Neuronal stem cell (in vitro differentiated cells): Measurements from ENCODE around the gene YWHAG.

Experiments used
- DNase-seq: peaks from one replicate; pipeline ENCODE4 v3.0.0-alpha.2; 2013; ENCODE audit warnings: low spot score
- H2AFZ ChIP-seq: one replicate; pipeline ENCODE4 v1.6.1; 2013; ENCODE audit warnings: mild to moderate bottlenecking, low read length, inconsistent platforms
- H2AK5ac ChIP-seq: 2 replicates; pipeline ENCODE4 v1.6.1; 2013; ENCODE audit warnings: low read depth, mild to moderate bottlenecking, inconsistent platforms, low read length, moderate library complexity, mixed read lengths
- H2BK120ac ChIP-seq: 2 replicates; pipeline ENCODE4 v1.6.1; 2013; ENCODE audit warnings: low read depth, mild to moderate bottlenecking, inconsistent platforms, low read length, moderate library complexity, mixed read lengths
- H2BK12ac ChIP-seq: one replicate; pipeline ENCODE4 v1.6.1; 2013; ENCODE audit warnings: low read length, inconsistent platforms
- H2BK15ac ChIP-seq: 2 replicates; pipeline ENCODE4 v1.6.1; 2013; ENCODE audit warnings: mild to moderate bottlenecking, low read length, inconsistent platforms, mixed read lengths
- H2BK5ac ChIP-seq: one replicate; pipeline ENCODE4 v1.6.1; 2013; ENCODE audit warnings: inconsistent platforms, mild to moderate bottlenecking, low read length, moderate library complexity
- H3K14ac ChIP-seq: one replicate; pipeline ENCODE4 v1.6.1; 2013; ENCODE audit warnings: low read length, inconsistent platforms
- H3K18ac ChIP-seq: 2 replicates; pipeline ENCODE4 v1.6.1; 2013; ENCODE audit warnings: low read length, inconsistent platforms
- H3K23ac ChIP-seq: 2 replicates; pipeline ENCODE4 v1.6.1; 2013; ENCODE audit warnings: low read depth, mild to moderate bottlenecking, mixed read lengths, low read length, inconsistent platforms; ENCODE audit not compliant: poor library complexity
- H3K27ac ChIP-seq: replicated peaks from 3 replicates; pipeline ENCODE4 v1.5.1; 2013; ENCODE audit warnings: low read length, inconsistent platforms
- H3K27me3 ChIP-seq, 3 experiments: 2 replicates each; pipeline ENCODE4 v1.6.1; 2013; ENCODE audit warnings: low read length in 3 of 3, mild to moderate bottlenecking in 2 of 3, inconsistent platforms in 1 of 3, low read depth in 1 of 3, mixed read lengths in 1 of 3, moderate library complexity in 1 of 3; ENCODE audit not compliant: control insufficient read depth in 3 of 3, insufficient read depth in 3 of 3
- H3K36me3 ChIP-seq, 2 donors: replicated peaks in 1 of 2; 2 replicates each; pipeline ENCODE4 v1.6.1; 2013; ENCODE audit warnings: low read length in 2 of 2; ENCODE audit not compliant: control insufficient read depth in 2 of 2, insufficient read depth in 2 of 2
- H3K4ac ChIP-seq: 2 replicates; pipeline ENCODE4 v1.6.1; 2013; ENCODE audit warnings: inconsistent platforms, mild to moderate bottlenecking, low read length, moderate library complexity
- H3K4me1 ChIP-seq, 2 donors: 1 replicate in 1 of 2; 2 replicates in 1 of 2; pipeline ENCODE4 v1.6.1; 2013; ENCODE audit warnings: low read length in 2 of 2, low read depth in 1 of 2; ENCODE audit not compliant: control insufficient read depth in 2 of 2, insufficient read depth in 1 of 2
- H3K4me2 ChIP-seq: one replicate; pipeline ENCODE4 v1.6.1; 2013; ENCODE audit warnings: mild to moderate bottlenecking, low read length, inconsistent platforms; ENCODE audit not compliant: insufficient read depth, poor library complexity, severe bottlenecking
- H3K4me3 ChIP-seq, 2 donors: 2 replicates each; pipeline ENCODE4 v1.5.1; 2013; ENCODE audit warnings: low read length in 2 of 2, mild to moderate bottlenecking in 2 of 2, inconsistent platforms in 1 of 2, moderate library complexity in 1 of 2
- H3K79me1 ChIP-seq: one replicate; pipeline ENCODE4 v1.6.1; 2013; ENCODE audit warnings: low read depth, mild to moderate bottlenecking, inconsistent platforms, low read length, moderate library complexity
- H3K9ac ChIP-seq: one replicate; pipeline ENCODE4 v1.6.1; 2013; ENCODE audit warnings: mild to moderate bottlenecking, low read depth, low read length, inconsistent platforms; ENCODE audit not compliant: poor library complexity
- H3K9me3 ChIP-seq, 2 donors: replicated peaks in 1 of 2; 2 replicates each; pipeline versions ENCODE3 to v1.6.1; 2013; ENCODE audit warnings: low read length in 2 of 2, mild to moderate bottlenecking in 2 of 2, inconsistent platforms in 1 of 2, low read depth in 1 of 2, mixed read lengths in 1 of 2, moderate library complexity in 1 of 2; ENCODE audit not compliant: control insufficient read depth in 2 of 2, insufficient read depth in 1 of 2
- H4K8ac ChIP-seq: one replicate; pipeline ENCODE4 v1.6.1; 2013; ENCODE audit warnings: low read depth, mild to moderate bottlenecking, inconsistent platforms, low read length, moderate library complexity
- H4K91ac ChIP-seq: one replicate; pipeline ENCODE4 v1.6.1; 2013; ENCODE audit warnings: low read length, low read depth, mild to moderate bottlenecking, inconsistent platforms; ENCODE audit not compliant: poor library complexity
- WGBS, 2 donors: extraction: QIAGEN DNeasy Blood & Tissue Kit; methylation state at CpG; one replicate each; pipeline ENCODE4 v1.1.7; 2013; ENCODE audit warnings: missing lambda C conversion rate in 2 of 2, mixed read lengths in 1 of 2; ENCODE audit not compliant: insufficient read length in 2 of 2, insufficient replicate concordance in 1 of 2; ENCODE audit errors: extremely low coverage in 2 of 2; 5-methylcytosine and 5-hydroxymethylcytosine counted together

Gene YWHAG

GRCh38 chr7:76349313-76349885 lies 9.4 kb downstream of the YWHAG start:
- H4K8ac ChIP-seq, result no peak overlapping the region
- no CpG with 5 or more reads among the region's 8 CpGs for WGBS, 2 donors
- H3K79me1 ChIP-seq, result peaks cover 7% of the 10 kb centered on the region
- no peak overlapping the region for H2BK12ac ChIP-seq
- no peak overlapping the region for H3K4me3 ChIP-seq
- H2BK15ac ChIP-seq, result no peak overlapping the region
- H2AK5ac ChIP-seq, result no peak overlapping the region
- no peak overlapping the region for H3K23ac ChIP-seq
- no peak overlapping the region for H3K14ac ChIP-seq
- no peak overlapping the region for H3K4me2 ChIP-seq
- H3K4ac ChIP-seq, result no peak overlapping the region
- no peak overlapping the region for H4K91ac ChIP-seq
- H3K27me3 ChIP-seq, result no peaks in the 10 kb centered on the region
- no peak overlapping the region for H3K27ac ChIP-seq
- peaks cover 0 to 1% of the 10 kb centered on the region in 2 donors for H3K4me1 ChIP-seq
- no peak overlapping the region for H2BK5ac ChIP-seq
- peaks cover 36 to 97% of the 10 kb centered on the region in 2 donors for H3K36me3 ChIP-seq
- H2AFZ ChIP-seq, result no peak overlapping the region
- no peak for DNase-seq
- no peak overlapping the region for H3K9ac ChIP-seq
- H2BK120ac ChIP-seq, result no peak overlapping the region
- H3K18ac ChIP-seq, result no peak overlapping the region
- peaks cover 5 to 46% of the 10 kb centered on the region in 2 donors for H3K9me3 ChIP-seq

DNA sequence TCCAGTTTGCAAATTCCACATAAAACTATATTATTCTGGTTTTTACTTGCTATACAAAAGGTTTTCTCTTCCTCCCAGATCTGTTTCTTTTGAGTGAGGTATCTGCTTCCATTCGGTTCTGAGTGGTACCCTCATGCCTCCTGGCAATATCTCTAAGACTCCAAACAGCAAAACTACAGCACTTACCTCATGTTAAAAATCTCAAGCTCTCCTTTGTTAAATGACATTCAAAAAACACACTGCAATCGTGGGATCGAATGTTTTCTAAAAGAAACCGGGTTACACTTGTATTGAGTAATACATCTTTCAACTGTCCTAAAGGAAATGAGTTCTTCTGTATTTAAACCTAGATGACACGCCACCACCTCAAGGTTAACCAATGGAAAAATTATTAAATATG lies 11.1 kb downstream of the YWHAG start:
- H3K27me3 ChIP-seq, result no peaks in the 10 kb centered on the region
- H3K36me3 ChIP-seq, result peaks cover 44 to 96% of the 10 kb centered on the region in 2 donors
- H3K23ac ChIP-seq, result no peak overlapping the region
- H3K79me1 ChIP-seq, result peaks cover 7% of the 10 kb centered on the region
- no peak for DNase-seq
- no peak overlapping the region for H2AFZ ChIP-seq
- no peak overlapping the region for H3K4me2 ChIP-seq
- H2BK15ac ChIP-seq, result no peak overlapping the region
- peaks cover 5 to 30% of the 10 kb centered on the region in 2 donors for H3K9me3 ChIP-seq
- no peak overlapping the region for H4K8ac ChIP-seq
- H3K9ac ChIP-seq, result no peak overlapping the region
- no peak overlapping the region for H3K4ac ChIP-seq
- no peak overlapping the region for H2BK12ac ChIP-seq
- H2BK120ac ChIP-seq, result no peak overlapping the region
- no peak overlapping the region for H3K4me3 ChIP-seq
- peaks cover 0 to 6% of the 10 kb centered on the region in 2 donors for H3K4me1 ChIP-seq
- no peak overlapping the region for H4K91ac ChIP-seq
- H2AK5ac ChIP-seq, result no peak overlapping the region
- no peak overlapping the region for H3K18ac ChIP-seq
- H3K27ac ChIP-seq, result no peak overlapping the region
- H2BK5ac ChIP-seq, result no peak overlapping the region
- WGBS, 2 donors, result no CpG with 5 or more reads among the region's 5 CpGs
- no peak overlapping the region for H3K14ac ChIP-seq

GRCh38 chr7:76346778-76347177 lies 12.0 kb downstream of the YWHAG start:
- H4K8ac ChIP-seq, result no peak overlapping the region

GRCh38 chr7:76346097-76346496 lies 12.7 kb downstream of the YWHAG start:
- Histone ChIP-seq H3K9me3 (peaks cover 0 to 14% of the 10 kb centered on the region in 2 donors), H3K18ac (no peak overlapping the region), H3K23ac (no peak overlapping the region), H3K36me3 (peaks cover 44 to 96% of the 10 kb centered on the region in 2 donors), H2BK15ac (no peak overlapping the region), H2BK12ac (no peak overlapping the region), H3K14ac (no peak overlapping the region), H3K4me1 (peaks cover 0 to 6% of the 10 kb centered on the region in 2 donors), H4K91ac (no peak overlapping the region), H2BK5ac (no peak overlapping the region), H3K4me2 (no peak overlapping the region), H3K79me1 (peaks cover 5% of the 10 kb centered on the region), H3K4me3 (no peak overlapping the region), H2AK5ac (no peak overlapping the region), H3K27me3 (no peaks in the 10 kb centered on the region), H2AFZ (no peak overlapping the region), H3K4ac (no peak overlapping the region), H4K8ac (no peak overlapping the region), H3K9ac (no peak overlapping the region), H2BK120ac (no peak overlapping the region), H3K27ac (no peak overlapping the region)
- no peak for DNase-seq
- no CpG with 5 or more reads among the region's 6 CpGs for WGBS, 2 donors

More at GRCh38 chr7:76346778-76347177, 12.0 kb downstream of the YWHAG start:
- no peak overlapping the region for H2AK5ac ChIP-seq
- no peak overlapping the region for H3K9ac ChIP-seq
- no peak overlapping the region for H3K23ac ChIP-seq
- no peak overlapping the region for H3K4me3 ChIP-seq
- peaks cover 46 to 96% of the 10 kb centered on the region in 2 donors for H3K36me3 ChIP-seq
- H3K79me1 ChIP-seq, result peaks cover 5% of the 10 kb centered on the region
- no peak overlapping the region for H3K4me2 ChIP-seq
- no peak for DNase-seq
- no peak overlapping the region for H2BK15ac ChIP-seq
- no peaks in the 10 kb centered on the region for H3K27me3 ChIP-seq
- no peak overlapping the region for H2BK120ac ChIP-seq
- WGBS, 2 donors, result no CpG with 5 or more reads among the region's 8 CpGs
- peaks cover 2 to 21% of the 10 kb centered on the region in 2 donors for H3K9me3 ChIP-seq
- H3K4ac ChIP-seq, result no peak overlapping the region
- no peak overlapping the region for H3K27ac ChIP-seq
- H3K14ac ChIP-seq, result no peak overlapping the region
- no peak overlapping the region for H4K91ac ChIP-seq
- no peak overlapping the region for H2AFZ ChIP-seq
- H3K18ac ChIP-seq, result no peak overlapping the region
- H2BK5ac ChIP-seq, result no peak overlapping the region
- peaks cover 0 to 6% of the 10 kb centered on the region in 2 donors for H3K4me1 ChIP-seq
- no peak overlapping the region for H2BK12ac ChIP-seq
